Measurements from ENCODE around the gene PYDC1. TPM values are rescaled to one million over a fixed set of nuclear protein-coding genes. Genes with fewer than 3 reads are reported as not detected.

PYDC1 gene
- polyA plus RNA-seq, 3 donors: not detected

DNA sequence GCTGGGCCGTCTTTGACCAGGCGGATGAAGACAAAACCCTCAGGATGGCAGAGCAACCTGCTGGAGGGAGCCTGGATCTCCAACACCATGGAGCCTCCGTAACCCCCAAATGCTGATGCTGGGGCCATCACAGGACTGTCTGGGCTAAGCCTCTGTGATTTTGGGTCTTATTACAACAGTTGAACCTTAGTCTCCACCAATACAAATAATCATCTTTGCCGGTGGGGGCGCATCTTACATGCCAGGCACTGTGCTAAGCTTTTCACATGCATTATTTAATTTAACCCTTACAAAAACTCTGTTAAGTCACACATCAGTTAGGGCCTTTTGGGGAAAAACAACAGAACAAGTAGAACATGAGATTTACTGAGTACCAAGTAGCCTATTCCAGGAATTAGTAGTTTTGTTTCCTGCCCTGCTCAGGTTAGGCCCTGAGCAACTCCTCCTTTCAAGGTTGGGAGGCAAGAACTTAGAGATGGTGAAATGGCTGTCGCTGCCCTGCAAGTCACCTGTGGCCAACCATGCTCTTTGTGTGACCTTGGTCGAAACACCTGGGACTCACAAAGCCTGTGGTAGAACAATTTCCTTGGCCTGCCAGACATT is 33.9 kb upstream of the PYDC1 start:
- Mint-ChIP-seq H3K36me3 (peaks cover 0 to 2% of the 10 kb centered on the region in 2 donors), H3K4me1 (peaks cover 42% of the 10 kb centered on the region), H3K27ac (no peak overlapping the region), H3K27me3 (ENCODE audit: low read depth in 3 of 3) (peaks cover 0 to 2% (median 0%) of the 10 kb centered on the region in 3 donors), H3K4me3 (no peak overlapping the region), H3K9me3 (no peaks in the 10 kb centered on the region)
- Histone ChIP-seq H3K4me3 (replicated peaks in 1 of 3; ENCODE audit: low read depth in 2 of 3, low read length in 3 of 3) (no peak overlapping the region), H3K36me3 (replicated peaks in 1 of 2; ENCODE audit: control insufficient read depth in 1 of 2, insufficient read depth in 2 of 2, low read length in 2 of 2) (no peaks in the 10 kb centered on the region), H3K79me2 (ENCODE audit: insufficient read depth, low read length) (peaks cover 4% of the 10 kb centered on the region), H2AFZ (ENCODE audit: insufficient read depth, low read depth, low read length, poor library complexity, severe bottlenecking) (no peak overlapping the region), H3K4me2 (replicated peaks; ENCODE audit: extremely low read depth, low read length, poor library complexity, severe bottlenecking) (no peak overlapping the region), H4K20me1 (ENCODE audit: insufficient read depth, low read length) (no peaks in the 10 kb centered on the region), H3K27ac (ENCODE audit: low read depth in 1 of 2, low read length in 2 of 2) (no peak overlapping the region), H3K27me3 (ENCODE audit: control insufficient read depth in 2 of 2, insufficient read depth in 2 of 2, low read length in 2 of 2) (no peaks in the 10 kb centered on the region), H3K9ac (ENCODE audit: insufficient read depth, low read length, poor library complexity, severe bottlenecking) (no peak overlapping the region), H3K4me1 (ENCODE audit: control insufficient read depth in 1 of 2, insufficient read depth in 2 of 2, low read length in 2 of 2) (peaks cover 38 to 39% of the 10 kb centered on the region in 2 donors), H3K9me3 (replicated peaks in 1 of 2; ENCODE audit: control insufficient read depth in 1 of 2, insufficient read depth in 1 of 2, low read length in 2 of 2) (no peaks in the 10 kb centered on the region)
- WGBS (ENCODE audit: insufficient coverage): 96% methylated on average over 7 of the region's 7 CpGs
- TF ChIP-seq, protein P1, sequence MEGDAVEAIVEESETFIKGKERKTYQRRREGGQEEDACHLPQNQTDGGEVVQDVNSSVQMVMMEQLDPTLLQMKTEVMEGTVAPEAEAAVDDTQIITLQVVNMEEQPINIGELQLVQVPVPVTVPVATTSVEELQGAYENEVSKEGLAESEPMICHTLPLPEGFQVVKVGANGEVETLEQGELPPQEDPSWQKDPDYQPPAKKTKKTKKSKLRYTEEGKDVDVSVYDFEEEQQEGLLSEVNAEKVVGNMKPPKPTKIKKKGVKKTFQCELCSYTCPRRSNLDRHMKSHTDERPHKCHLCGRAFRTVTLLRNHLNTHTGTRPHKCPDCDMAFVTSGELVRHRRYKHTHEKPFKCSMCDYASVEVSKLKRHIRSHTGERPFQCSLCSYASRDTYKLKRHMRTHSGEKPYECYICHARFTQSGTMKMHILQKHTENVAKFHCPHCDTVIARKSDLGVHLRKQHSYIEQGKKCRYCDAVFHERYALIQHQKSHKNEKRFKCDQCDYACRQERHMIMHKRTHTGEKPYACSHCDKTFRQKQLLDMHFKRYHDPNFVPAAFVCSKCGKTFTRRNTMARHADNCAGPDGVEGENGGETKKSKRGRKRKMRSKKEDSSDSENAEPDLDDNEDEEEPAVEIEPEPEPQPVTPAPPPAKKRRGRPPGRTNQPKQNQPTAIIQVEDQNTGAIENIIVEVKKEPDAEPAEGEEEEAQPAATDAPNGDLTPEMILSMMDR (IDR thresholded peaks at IDR 0.05): no peak
- DNase-seq: no peak
- intact Hi-C loops (cut with micrococcal nuclease): no loop called here

DNA sequence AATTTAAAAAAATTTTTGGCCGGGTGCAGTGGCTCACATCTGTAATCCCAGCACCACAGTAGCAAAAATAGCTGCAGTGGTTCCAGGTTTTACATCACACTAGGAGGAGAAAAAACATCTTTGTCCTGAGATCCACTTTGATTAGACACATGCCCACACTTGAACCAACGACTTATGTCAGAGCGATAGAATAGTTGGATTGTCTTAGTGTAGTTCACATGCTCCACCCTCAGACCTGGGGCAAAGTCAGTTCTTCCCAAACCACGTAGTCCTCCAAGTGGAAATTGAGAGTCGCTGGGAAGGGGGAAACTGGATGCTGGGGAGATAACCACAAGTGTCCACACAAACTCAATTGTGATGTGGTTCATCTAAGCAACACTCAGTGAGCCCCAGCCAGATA is 31.4 kb upstream of the PYDC1 start:
- H3K4me3 Mint-ChIP-seq: no peak overlapping the region
- peaks cover 42% of the 10 kb centered on the region for H3K4me1 Mint-ChIP-seq
- Histone ChIP-seq H2AFZ (ENCODE audit: insufficient read depth, low read depth, low read length, poor library complexity, severe bottlenecking) (no peak overlapping the region), H3K9me3 (replicated peaks in 1 of 2; ENCODE audit: control insufficient read depth in 1 of 2, insufficient read depth in 1 of 2, low read length in 2 of 2) (no peaks in the 10 kb centered on the region), H3K4me3 (replicated peaks in 1 of 3; ENCODE audit: low read depth in 2 of 3, low read length in 3 of 3) (no peak overlapping the region), H3K4me2 (replicated peaks; ENCODE audit: extremely low read depth, low read length, poor library complexity, severe bottlenecking) (no peak overlapping the region), H3K36me3 (replicated peaks in 1 of 2; ENCODE audit: control insufficient read depth in 1 of 2, insufficient read depth in 2 of 2, low read length in 2 of 2) (no peaks in the 10 kb centered on the region), H4K20me1 (ENCODE audit: insufficient read depth, low read length) (no peaks in the 10 kb centered on the region), H3K27ac (ENCODE audit: low read depth in 1 of 2, low read length in 2 of 2) (no peak overlapping the region), H3K9ac (ENCODE audit: insufficient read depth, low read length, poor library complexity, severe bottlenecking) (no peak overlapping the region), H3K79me2 (ENCODE audit: insufficient read depth, low read length) (no peaks in the 10 kb centered on the region), H3K27me3 (ENCODE audit: control insufficient read depth in 2 of 2, insufficient read depth in 2 of 2, low read length in 2 of 2) (no peaks in the 10 kb centered on the region), H3K4me1 (ENCODE audit: control insufficient read depth in 1 of 2, insufficient read depth in 2 of 2, low read length in 2 of 2) (peaks cover 29 to 40% of the 10 kb centered on the region in 2 donors)
- no CpG with 5 or more reads among the region's 5 CpGs for WGBS (ENCODE audit: insufficient coverage)
- TF ChIP-seq, protein P1 (IDR thresholded peaks at IDR 0.05): no peak
- intact Hi-C loops (cut with micrococcal nuclease): no loop called here
- H3K36me3 Mint-ChIP-seq: peaks cover 0 to 2% of the 10 kb centered on the region in 2 donors
- DNase-seq: no peak
- H3K27ac Mint-ChIP-seq: no peak overlapping the region
- H3K9me3 Mint-ChIP-seq: no peaks in the 10 kb centered on the region
- no peaks in the 10 kb centered on the region for H3K27me3 Mint-ChIP-seq (ENCODE audit: low read depth in 3 of 3)
